ENCODE measurements around the gene FBXO11. TPM values are rescaled to one million over a fixed set of nuclear protein-coding genes. Genes with fewer than 3 reads are reported as not detected.
"Not testable (repeated sequence)": the region's sequence is repeated elsewhere in the genome, so short reads cannot be mapped to it uniquely, and the experiment has no call there.

FBXO11 gene
- 10 to 100 TPM; 75.8 to 89.1 (median 81.0) TPM for polyA plus RNA-seq (ENCODE audit: insufficient read length in 3 of 3)

- peak; percentile 86 to 94 (median 93) for DNase-seq (ENCODE audit: low read depth in 3 of 3, low spot score in 2 of 3)
These were observed at the start of gene FBXO11 for GRCh38 chr2:47906157-47907038. TSS of gene FBXO11 (minus strand) at chr2:47906498. CDS start at chr2:47905720, 778 bp downstream.

- no peak for DNase-seq (ENCODE audit: low read depth in 3 of 3, low spot score in 2 of 3)
These were observed 44.3 kb upstream of the FBXO11 start for GRCh38 chr2:47950340-47951301.

GRCh38 chr2:47946593-47946992 lies 40.3 kb upstream of the FBXO11 start:
- no peak for DNase-seq (ENCODE audit: low read depth in 3 of 3, low spot score in 2 of 3)

- no peak for DNase-seq (ENCODE audit: low read depth in 3 of 3, low spot score in 2 of 3)
These were observed 38.9 kb upstream of the FBXO11 start for GRCh38 chr2:47945046-47945781.

GRCh38 chr2:47941936-47942335 lies 35.6 kb upstream of the FBXO11 start:
- DNase-seq (ENCODE audit: low read depth in 3 of 3, low spot score in 2 of 3): no peak

GRCh38 chr2:47937677-47938076 lies 31.4 kb upstream of the FBXO11 start:
- DNase-seq (ENCODE audit: low read depth in 3 of 3, low spot score in 2 of 3): no peak

- no peak for DNase-seq (ENCODE audit: low read depth in 3 of 3, low spot score in 2 of 3)
These were observed 28.8 kb upstream of the FBXO11 start for GRCh38 chr2:47935071-47935470.

GRCh38 chr2:47918043-47918442 lies 11.7 kb upstream of the FBXO11 start:
- no peak for DNase-seq (ENCODE audit: low read depth in 3 of 3, low spot score in 2 of 3)

- no peak for DNase-seq (ENCODE audit: low read depth in 3 of 3, low spot score in 2 of 3)
These were observed 11.1 kb upstream of the FBXO11 start for GRCh38 chr2:47917276-47917961.

- no peak for DNase-seq (ENCODE audit: low read depth in 3 of 3, low spot score in 2 of 3)
These were observed 10.1 kb upstream of the FBXO11 start for GRCh38 chr2:47916412-47916811.

GRCh38 chr2:47910662-47911061 lies 4.4 kb upstream of the FBXO11 start:
- DNase-seq (ENCODE audit: low read depth in 3 of 3, low spot score in 2 of 3): not testable (repeated sequence)

GRCh38 chr2:47908682-47909081 lies 2.4 kb upstream of the FBXO11 start:
- DNase-seq (ENCODE audit: low read depth in 3 of 3, low spot score in 2 of 3): no peak

GRCh38 chr2:47907039-47907781 lies 912 bp upstream of the FBXO11 start:
- DNase-seq (ENCODE audit: low read depth in 3 of 3, low spot score in 2 of 3): no peak

GRCh38 chr2:47905386-47906156 lies 727 bp downstream of the FBXO11 start:
- peak in 1 of 3 donors; percentile 29 for DNase-seq (ENCODE audit: low read depth in 3 of 3, low spot score in 2 of 3)

GRCh38 chr2:47903781-47904490 lies 2.4 kb downstream of the FBXO11 start:
- DNase-seq (ENCODE audit: low read depth in 3 of 3, low spot score in 2 of 3): no peak

- not testable (repeated sequence) for DNase-seq (ENCODE audit: low read depth in 3 of 3, low spot score in 2 of 3)
These were observed 4.4 kb downstream of the FBXO11 start for GRCh38 chr2:47901892-47902291.

- no peak for DNase-seq (ENCODE audit: low read depth in 3 of 3, low spot score in 2 of 3)
These were observed 5.4 kb downstream of the FBXO11 start for GRCh38 chr2:47900857-47901256.

All from right renal cortex interstitium (tissue), 3 donors.